Left ventricle myocardium superior (tissue), 1 donor: ENCODE measurements around the gene AMER2. TPM values are rescaled to one million over a fixed set of nuclear protein-coding genes. Genes with fewer than 3 reads are reported as not detected.

Experiments used
- ATAC-seq: fragments of 200-7000 bp; cut with Tn5 transposase; one replicate; pipeline ENCODE4 v1.9.1; 2020; ENCODE audit warnings: mild to moderate bottlenecking, moderate library complexity
- DNase-seq: peaks from one replicate; pipeline ENCODE4 v3.0.0-alpha.2; 2020
- intact Hi-C: fragments of 100-400 bp; cut with micrococcal nuclease; formaldehyde crosslinking; loops from one replicate; pipeline ENCODE4 v1.11.0; 2022
- total RNA-seq: library from RNA; stranded (reverse); fragmentation: NEBNext Ultra II Directional; extraction: Animal tissue kit (Norgen Biotek cat#: 25700); gene quantifications from one replicate; pipeline ENCODE4 v1.2.1, GENCODE V29; 2021
- donor health status: DM: no; HTN: yes; CAD: no; lungs with severe emphysema.

The AMER2 gene
- total RNA-seq, 1 donor from 2014 or later = not detected

DNA sequence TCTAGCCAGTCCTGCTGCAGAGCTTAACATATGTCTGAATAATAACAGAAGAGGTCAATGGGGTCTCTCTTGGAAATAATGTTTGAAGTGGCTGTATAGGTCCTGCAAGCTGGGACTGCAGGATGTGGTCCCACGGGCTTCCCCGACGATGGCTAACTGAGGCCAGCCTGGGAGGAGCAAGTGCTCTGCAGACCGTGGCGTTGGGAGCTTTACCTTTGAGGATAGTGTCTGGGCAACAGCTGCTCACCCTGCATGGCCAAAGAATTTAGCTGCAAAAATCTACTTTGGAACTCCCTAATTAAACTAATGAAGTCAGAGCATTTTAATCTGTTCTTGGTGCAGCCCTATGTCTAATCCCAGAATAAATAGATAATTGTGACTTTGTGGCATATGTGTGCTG is 18.2 kb upstream of the AMER2 start:
- intact Hi-C loops = no loop called here
- DNase-seq = no peak
- ATAC-seq = no peak

DNA sequence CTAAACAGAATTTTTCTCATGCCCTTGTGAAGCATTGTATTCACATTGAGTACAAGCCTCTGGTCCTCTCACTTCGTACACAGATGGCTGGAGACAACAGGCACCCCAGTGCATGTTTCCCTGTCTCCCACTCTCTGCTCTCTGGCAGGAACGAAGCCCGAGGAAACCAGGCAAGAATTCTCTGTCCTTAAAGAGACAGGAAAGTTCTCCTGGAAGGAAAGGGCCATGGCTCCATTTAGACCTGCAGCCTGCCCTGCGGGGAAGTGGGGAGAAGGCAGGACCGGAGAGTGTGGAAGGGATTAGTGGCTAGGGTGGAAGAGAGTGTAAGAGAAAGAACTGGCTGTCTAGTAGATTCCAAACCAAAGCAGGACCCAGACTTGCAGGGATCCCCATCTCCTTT is 15.5 kb upstream of the AMER2 start:
- no peak for ATAC-seq
- no peak for DNase-seq
- intact Hi-C loops = no loop called here

GRCh38 chr13:25186187-25186586 is 14.1 kb upstream of the AMER2 start:
- DNase-seq (no peak), ATAC-seq (no peak)
- intact Hi-C loops = no loop called here

- intact Hi-C loops = no loop called here
- DNase-seq (no peak), ATAC-seq (no peak)
Measured at GRCh38 chr13:25181597-25181996, 9.5 kb upstream of the AMER2 start.

DNA sequence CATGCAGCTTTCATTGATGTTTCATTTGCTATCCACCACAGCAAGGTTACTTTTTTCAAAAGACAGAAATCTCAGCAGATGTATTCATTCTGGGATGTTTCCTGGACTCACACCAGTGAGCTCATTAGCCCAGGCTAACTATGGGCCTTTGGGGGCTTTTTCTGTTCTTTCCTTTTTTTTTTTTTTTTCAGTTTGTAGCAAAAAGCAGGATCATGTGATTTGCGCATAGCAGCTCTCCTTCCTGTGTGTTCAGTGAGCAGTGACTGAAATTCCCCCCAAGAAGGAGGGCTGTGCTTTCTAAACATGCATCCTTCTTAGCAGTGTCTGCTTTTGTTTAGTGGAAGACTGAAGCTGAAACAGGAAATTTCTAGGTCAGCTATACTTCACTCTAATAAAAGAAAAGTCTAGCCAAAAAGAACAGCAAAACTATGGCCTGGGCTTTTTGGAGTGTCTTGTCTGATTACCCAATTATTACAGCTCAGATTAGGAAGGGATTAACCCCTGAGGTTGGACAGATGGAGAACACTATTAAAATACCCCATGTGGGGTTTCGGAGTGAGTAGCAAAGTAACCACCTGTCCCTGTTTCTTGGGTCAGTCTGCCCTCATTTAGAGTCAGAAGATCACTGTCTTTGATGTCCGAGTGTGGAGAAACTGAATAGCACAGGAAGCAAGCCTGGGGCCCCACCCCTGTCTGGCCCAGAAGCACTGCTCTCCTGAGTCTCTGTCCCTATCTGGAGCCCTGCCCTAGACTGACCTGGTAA is 8.9 kb upstream of the AMER2 start:
- intact Hi-C loops = no loop called here
- no peak for ATAC-seq
- no peak for DNase-seq

DNA sequence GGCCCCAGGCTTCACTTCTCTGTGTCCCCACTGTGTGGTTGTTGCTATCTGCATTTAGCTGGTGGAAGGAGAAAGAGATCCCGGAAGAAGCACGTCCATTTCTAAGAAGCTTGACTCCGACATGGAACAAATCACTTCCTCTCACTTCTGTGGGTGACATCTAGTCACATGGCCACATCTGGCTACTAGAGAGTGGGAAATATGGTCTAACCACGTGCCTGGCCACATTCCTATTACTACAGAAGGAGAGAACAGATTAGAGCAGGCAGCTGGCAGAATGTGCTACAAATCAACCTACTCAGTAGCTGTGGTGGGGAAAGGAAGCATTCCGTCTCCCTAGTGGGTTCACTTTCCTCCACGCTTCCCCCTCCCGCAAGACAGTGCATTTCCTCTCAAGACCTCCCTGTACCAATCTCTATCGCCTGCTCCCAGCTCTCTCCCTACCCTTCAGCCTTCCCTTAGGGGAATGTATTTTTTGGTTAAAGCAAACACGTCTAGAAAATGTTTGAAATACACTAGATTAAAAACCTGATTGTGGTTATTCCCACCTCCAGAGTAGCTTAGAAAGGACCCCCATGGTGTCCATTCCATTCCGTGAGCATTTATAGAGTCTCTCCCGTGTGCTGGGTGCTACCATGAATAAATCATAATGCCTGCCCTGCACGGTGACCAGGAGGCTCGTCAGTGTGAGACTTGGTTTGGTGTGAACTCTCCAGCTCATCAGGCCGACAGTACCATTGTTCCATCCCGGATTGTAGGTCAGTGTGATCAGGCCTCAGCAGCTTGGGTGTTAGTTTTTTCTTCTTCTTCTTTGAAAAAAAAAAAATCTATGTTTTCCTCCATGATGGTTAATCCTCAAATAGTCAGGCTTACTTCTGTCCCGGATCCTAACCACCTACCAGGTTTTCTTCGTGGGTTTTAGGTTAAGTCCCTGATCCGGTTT is 8.0 kb upstream of the AMER2 start:
- intact Hi-C loops = no loop called here
- ATAC-seq (no peak), DNase-seq (no peak)

DNA sequence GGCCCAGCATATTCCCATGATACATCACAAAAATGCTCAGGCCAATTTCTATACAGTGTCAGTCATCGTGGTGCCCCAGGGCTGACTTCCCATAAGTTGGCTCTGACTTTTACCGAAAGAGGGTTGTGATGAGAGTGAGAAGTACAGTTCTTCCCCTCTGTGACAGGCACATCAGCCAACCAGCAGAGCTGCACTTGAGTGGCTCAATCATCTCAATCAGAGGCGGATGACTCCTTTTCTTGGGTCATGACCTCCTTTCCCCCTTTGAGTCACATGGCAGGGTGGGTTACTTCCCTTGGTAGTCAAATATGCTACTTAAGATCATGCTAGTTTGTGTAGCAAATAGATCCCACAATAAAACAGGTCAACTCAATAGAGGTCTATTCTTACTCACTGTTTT is 6.9 kb upstream of the AMER2 start:
- intact Hi-C loops = no loop called here
- DNase-seq = no peak
- no peak for ATAC-seq

DNA sequence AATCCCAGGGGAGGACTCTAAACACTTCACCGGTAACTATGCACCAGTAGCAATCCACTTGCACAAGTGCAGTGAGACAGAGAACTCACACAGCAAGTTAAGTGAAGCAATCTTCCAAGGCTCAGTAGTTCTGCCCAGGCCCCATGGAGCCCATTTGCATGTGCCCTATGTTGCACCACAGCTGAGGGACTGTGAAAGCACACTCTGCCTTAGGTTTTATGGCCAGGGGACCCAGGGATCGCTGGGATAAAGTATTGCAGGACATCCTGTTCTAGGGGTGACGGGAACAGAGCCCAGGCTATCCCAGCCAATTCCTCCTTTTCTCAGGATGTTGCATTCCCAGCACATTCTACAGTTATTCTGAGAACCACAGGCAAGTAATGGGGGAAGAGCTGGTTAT is 6.0 kb upstream of the AMER2 start:
- DNase-seq = no peak
- no peak for ATAC-seq
- intact Hi-C loops = no loop called here

DNA sequence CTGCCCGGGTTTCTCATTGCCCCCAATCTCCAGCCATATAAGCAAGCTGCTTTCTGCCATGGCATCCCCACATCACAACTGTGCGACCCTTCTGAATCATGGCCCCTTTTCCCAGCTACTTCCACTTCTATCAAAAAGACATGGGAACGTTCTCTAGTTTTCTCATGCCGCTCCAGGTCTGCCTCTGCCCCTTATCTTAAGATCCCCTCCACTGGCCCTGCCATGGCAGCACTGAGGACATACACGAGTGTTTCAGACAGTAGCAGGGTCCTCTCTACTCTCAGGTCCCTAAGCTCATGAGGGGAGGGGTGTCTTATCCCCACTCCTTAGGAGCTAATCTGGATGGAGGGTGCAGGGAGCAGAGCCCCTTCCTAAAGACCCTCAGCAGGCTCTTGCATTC is 5.5 kb upstream of the AMER2 start:
- ATAC-seq = no peak
- intact Hi-C loops = no loop called here
- DNase-seq = no peak

- intact Hi-C loops = no loop called here
- DNase-seq (no peak), ATAC-seq (no peak)
Measured at GRCh38 chr13:25177012-25177411, 4.9 kb upstream of the AMER2 start.

- DNase-seq (no peak), ATAC-seq (no peak)
- intact Hi-C loops = no loop called here
Measured at GRCh38 chr13:25175431-25175830, 3.3 kb upstream of the AMER2 start.

DNA sequence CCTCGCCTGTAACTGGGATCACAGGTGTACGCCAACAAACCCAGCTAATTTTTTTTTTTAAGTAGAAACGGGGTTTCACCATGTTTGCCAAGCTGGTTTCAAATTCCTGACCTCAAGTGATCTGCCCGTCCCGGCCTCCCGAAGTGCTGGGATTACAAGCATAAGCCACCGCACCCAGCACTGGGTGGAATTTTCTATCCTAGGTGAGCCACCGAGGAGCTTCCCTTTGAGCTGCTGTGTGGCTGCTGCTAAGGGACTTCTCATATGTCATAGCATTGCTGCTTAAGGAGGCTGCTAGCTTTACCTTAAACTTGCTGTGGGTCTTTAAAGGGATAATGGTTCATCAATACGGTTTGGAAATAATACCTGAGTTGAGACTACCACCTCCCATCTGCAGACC is 2.9 kb upstream of the AMER2 start:
- DNase-seq (no peak), ATAC-seq (no peak)
- intact Hi-C loops = no loop called here

- no peak for DNase-seq
- intact Hi-C loops = no loop called here
- no peak for ATAC-seq
Measured at GRCh38 chr13:25174304-25174703, 2.2 kb upstream of the AMER2 start.

- ATAC-seq = no peak
- DNase-seq = no peak
- intact Hi-C loops = no loop called here
Measured at GRCh38 chr13:25172303-25172630, 179 bp upstream of the AMER2 start.

- intact Hi-C loops = no loop called here
- ATAC-seq = no peak
- no peak for DNase-seq
Measured at GRCh38 chr13:25171170-25171516, 945 bp downstream of the AMER2 start.

DNA sequence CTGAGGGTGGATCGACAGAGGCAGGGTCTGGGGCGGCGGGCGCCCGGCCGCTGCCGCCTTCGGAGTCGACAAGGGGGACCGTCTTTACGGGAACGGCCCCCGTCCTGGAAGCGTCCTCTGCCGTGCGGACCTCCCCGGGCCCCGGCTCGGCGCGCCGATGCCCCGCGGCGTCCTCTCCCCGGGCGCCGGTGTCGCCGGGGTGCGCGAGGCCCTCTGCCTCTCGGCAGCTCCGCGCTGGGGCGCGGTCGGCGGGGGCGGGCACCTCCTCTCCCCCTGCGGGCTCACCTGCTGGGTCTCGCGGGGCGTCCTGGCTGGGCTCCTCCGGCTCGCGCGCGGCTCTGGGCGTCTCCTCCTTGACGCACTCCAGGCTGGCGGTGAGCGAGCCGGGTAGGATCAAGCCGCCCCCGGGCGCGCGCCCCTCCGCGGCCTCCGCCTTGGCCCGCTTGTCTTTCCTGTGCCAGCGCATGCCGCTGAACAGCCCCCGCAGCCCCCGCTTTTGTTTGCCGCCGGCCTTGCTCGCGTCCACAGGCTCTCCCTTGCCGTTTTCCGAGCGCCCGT is 1.5 kb downstream of the AMER2 start:
- DNase-seq (no peak), ATAC-seq (no peak)
- intact Hi-C loops = no loop called here

DNA sequence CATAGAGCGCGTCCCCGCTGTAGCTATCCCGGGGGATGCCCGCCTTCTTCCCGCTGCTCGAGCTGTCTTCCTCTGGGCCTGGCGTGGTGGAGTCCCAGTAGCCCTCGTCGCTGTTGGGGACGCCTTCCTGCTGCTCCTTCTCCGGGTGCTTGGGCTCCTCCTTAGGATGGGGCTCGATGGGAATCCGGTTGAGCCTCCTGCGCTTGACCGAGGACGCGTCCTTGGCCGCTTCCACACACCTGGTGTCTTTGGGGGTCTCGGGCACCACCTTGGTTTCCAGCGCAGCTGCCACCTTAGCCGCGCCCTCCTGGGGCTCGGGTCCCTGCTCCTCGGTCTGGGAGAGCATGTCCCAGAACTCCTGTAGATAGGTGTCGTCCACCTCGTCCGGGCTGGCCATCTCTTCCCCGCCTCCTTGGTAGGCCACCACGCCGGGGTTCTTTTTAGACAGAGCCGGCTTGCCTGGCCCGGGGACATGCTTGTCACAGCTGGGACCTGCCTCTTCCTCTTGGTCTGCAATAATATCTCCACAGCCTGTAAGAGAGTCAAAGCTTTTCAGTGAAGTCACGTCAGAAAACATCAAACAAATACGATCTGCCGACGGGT is 2.0 kb downstream of the AMER2 start:
- intact Hi-C loops = no loop called here
- DNase-seq (no peak), ATAC-seq (no peak)

DNA sequence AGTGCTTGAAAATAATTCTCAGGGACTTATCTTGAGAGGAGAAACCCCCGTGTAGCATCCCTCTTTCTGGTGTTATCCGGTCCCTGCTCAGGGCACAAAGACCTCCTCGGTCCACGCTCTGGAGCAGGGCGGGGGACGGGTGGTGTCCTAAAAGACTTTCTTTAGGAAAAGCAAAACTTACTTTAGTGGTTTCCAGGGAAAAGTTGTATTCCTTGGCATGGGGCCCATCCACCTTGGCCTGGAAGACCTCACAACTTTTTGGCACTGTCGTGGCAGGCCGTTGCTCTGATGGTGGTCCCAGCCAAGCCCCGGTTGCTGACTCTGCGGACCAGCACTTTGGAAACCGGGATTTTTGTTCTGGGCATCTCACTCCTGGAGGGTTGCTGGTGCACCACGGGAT is 2.7 kb downstream of the AMER2 start:
- DNase-seq (no peak), ATAC-seq (no peak)
- intact Hi-C loops = no loop called here

DNA sequence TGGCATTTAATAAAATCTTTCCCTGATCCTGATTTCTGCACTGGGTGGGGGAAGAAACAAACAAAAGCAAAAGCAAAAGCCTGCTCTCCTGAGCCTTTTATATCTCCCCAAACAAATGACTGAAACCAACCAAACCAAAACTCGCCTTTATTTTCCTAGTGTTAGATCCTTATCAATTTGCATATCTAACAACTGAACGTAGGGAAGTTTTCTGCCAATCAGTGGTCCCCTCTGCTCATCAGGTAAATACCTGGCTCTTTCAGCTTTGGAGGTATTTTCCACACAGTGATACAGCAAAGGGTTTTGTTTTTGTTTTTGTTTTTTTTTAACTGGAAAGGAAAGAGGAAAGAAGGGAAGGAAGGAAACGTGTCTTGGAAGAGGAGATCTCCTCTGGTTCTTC is 3.3 kb downstream of the AMER2 start:
- DNase-seq (no peak), ATAC-seq (no peak)
- intact Hi-C loops = no loop called here
